ENCODE data around the gene AIG1. TPM values are rescaled to one million over a fixed set of nuclear protein-coding genes. Genes with fewer than 3 reads are reported as not detected.

AIG1 gene
- total RNA-seq, 1 donor from 2014 or later = 35.2 TPM

- H3K4me1 Mint-ChIP-seq (ENCODE audit: low read depth, unreplicated experiment) = peaks cover 5% of the 10 kb centered on the region
Measured at GRCh38 chr6:143191361-143191760, 130.7 kb downstream of the AIG1 start.

GRCh38 chr6:143192766-143193165 is 132.1 kb downstream of the AIG1 start:
- Histone ChIP-seq H3K4me3 (ENCODE audit: insufficient read depth, low read depth, low read length) (no peak overlapping the region), H3K9me3 (ENCODE audit: insufficient read depth, low read depth, low read length) (no peaks in the 10 kb centered on the region), H3K27ac (ENCODE audit: low read depth, low read length) (no peak overlapping the region), H3K36me3 (ENCODE audit: insufficient read depth, low read length) (no peaks in the 10 kb centered on the region), H3K79me2 (ENCODE audit: insufficient read depth, low read length) (no peaks in the 10 kb centered on the region), H3K4me2 (ENCODE audit: low read length) (no peak overlapping the region), H2AFZ (ENCODE audit: low read depth, low read length) (no peak overlapping the region), H3K4me1 (ENCODE audit: insufficient read depth, low read length) (peaks cover 5% of the 10 kb centered on the region), H3K27me3 (ENCODE audit: insufficient read depth, low read length) (no peaks in the 10 kb centered on the region), H3K9ac (ENCODE audit: low read length) (no peak overlapping the region), H4K20me1 (ENCODE audit: insufficient read depth, low read length) (no peaks in the 10 kb centered on the region)
- Mint-ChIP-seq H3K27ac (ENCODE audit: unreplicated experiment) (no peak overlapping the region), H3K9me3 (ENCODE audit: unreplicated experiment) (no peaks in the 10 kb centered on the region), H3K4me1 (ENCODE audit: low read depth, unreplicated experiment) (peaks cover 2% of the 10 kb centered on the region), H3K4me3 (ENCODE audit: unreplicated experiment) (no peak overlapping the region), H3K36me3 (ENCODE audit: low read depth, unreplicated experiment) (peaks cover 13% of the 10 kb centered on the region), H3K27me3 (ENCODE audit: low read depth, unreplicated experiment) (no peaks in the 10 kb centered on the region)
- TF ChIP-seq EZH2 (IDR thresholded peaks at IDR 0.05; ENCODE audit: insufficient read depth, low read length) (no peak), CTCF (IDR thresholded peaks at IDR 0.05; ENCODE audit: insufficient read depth, low read depth, low read length) (no peak)
- no peak for FAIRE-seq
- DNase-seq (ENCODE audit: low read depth) = no peak

More at GRCh38 chr6:143191361-143191760, 130.7 kb downstream of the AIG1 start:
- no peaks in the 10 kb centered on the region for H4K20me1 ChIP-seq (ENCODE audit: insufficient read depth, low read length)
- H3K4me1 ChIP-seq (ENCODE audit: insufficient read depth, low read length) = peaks cover 14% of the 10 kb centered on the region
- H3K9me3 ChIP-seq (ENCODE audit: insufficient read depth, low read depth, low read length) = no peaks in the 10 kb centered on the region
- H3K9ac ChIP-seq (ENCODE audit: low read length) = no peak overlapping the region
- no peaks in the 10 kb centered on the region for H3K9me3 Mint-ChIP-seq (ENCODE audit: unreplicated experiment)
- no peak overlapping the region for H3K27ac Mint-ChIP-seq (ENCODE audit: unreplicated experiment)
- no peaks in the 10 kb centered on the region for H3K79me2 ChIP-seq (ENCODE audit: insufficient read depth, low read length)
- H2AFZ ChIP-seq (ENCODE audit: low read depth, low read length) = no peak overlapping the region
- no peak overlapping the region for H3K4me2 ChIP-seq (ENCODE audit: low read length)
- no peak for FAIRE-seq
- H3K27ac ChIP-seq (ENCODE audit: low read depth, low read length) = no peak overlapping the region
- H3K4me3 ChIP-seq (ENCODE audit: insufficient read depth, low read depth, low read length) = no peak overlapping the region
- H3K4me3 Mint-ChIP-seq (ENCODE audit: unreplicated experiment) = no peak overlapping the region
- peaks cover 13% of the 10 kb centered on the region for H3K36me3 Mint-ChIP-seq (ENCODE audit: low read depth, unreplicated experiment)
- TF ChIP-seq CTCF (IDR thresholded peaks at IDR 0.05; ENCODE audit: insufficient read depth, low read depth, low read length) (no peak), EZH2 (IDR thresholded peaks at IDR 0.05; ENCODE audit: insufficient read depth, low read length) (no peak)
- no peaks in the 10 kb centered on the region for H3K27me3 ChIP-seq (ENCODE audit: insufficient read depth, low read length)
- no peaks in the 10 kb centered on the region for H3K36me3 ChIP-seq (ENCODE audit: insufficient read depth, low read length)
- H3K27me3 Mint-ChIP-seq (ENCODE audit: low read depth, unreplicated experiment) = no peaks in the 10 kb centered on the region
- no peak for DNase-seq (ENCODE audit: low read depth)

GRCh38 chr6:143193571-143194094 is 132.9 kb downstream of the AIG1 start:
- no peak overlapping the region for H3K4me3 Mint-ChIP-seq (ENCODE audit: unreplicated experiment)
- H3K36me3 Mint-ChIP-seq (ENCODE audit: low read depth, unreplicated experiment) = peaks cover 13% of the 10 kb centered on the region
- FAIRE-seq = no peak

More at GRCh38 chr6:143193571-143194094, 132.9 kb downstream of the AIG1 start:
- H3K9me3 Mint-ChIP-seq (ENCODE audit: unreplicated experiment) = no peaks in the 10 kb centered on the region
- no peaks in the 10 kb centered on the region for H3K36me3 ChIP-seq (ENCODE audit: insufficient read depth, low read length)
- no peak overlapping the region for H3K27ac ChIP-seq (ENCODE audit: low read depth, low read length)
- no peaks in the 10 kb centered on the region for H3K27me3 Mint-ChIP-seq (ENCODE audit: low read depth, unreplicated experiment)
- H3K4me1 Mint-ChIP-seq (ENCODE audit: low read depth, unreplicated experiment) = peaks cover 2% of the 10 kb centered on the region
- no peak for DNase-seq (ENCODE audit: low read depth)
- H3K9ac ChIP-seq (ENCODE audit: low read length) = no peak overlapping the region
- H3K4me3 ChIP-seq (ENCODE audit: insufficient read depth, low read depth, low read length) = no peak overlapping the region
- H3K9me3 ChIP-seq (ENCODE audit: insufficient read depth, low read depth, low read length) = no peaks in the 10 kb centered on the region
- TF ChIP-seq EZH2 (IDR thresholded peaks at IDR 0.05; ENCODE audit: insufficient read depth, low read length) (no peak), CTCF (IDR thresholded peaks at IDR 0.05; ENCODE audit: insufficient read depth, low read depth, low read length) (no peak)
- H3K4me1 ChIP-seq (ENCODE audit: insufficient read depth, low read length) = no peaks in the 10 kb centered on the region
- no peak overlapping the region for H3K4me2 ChIP-seq (ENCODE audit: low read length)
- no peak overlapping the region for H3K27ac Mint-ChIP-seq (ENCODE audit: unreplicated experiment)
- no peaks in the 10 kb centered on the region for H3K27me3 ChIP-seq (ENCODE audit: insufficient read depth, low read length)
- no peaks in the 10 kb centered on the region for H4K20me1 ChIP-seq (ENCODE audit: insufficient read depth, low read length)
- H3K79me2 ChIP-seq (ENCODE audit: insufficient read depth, low read length) = no peaks in the 10 kb centered on the region
- no peak overlapping the region for H2AFZ ChIP-seq (ENCODE audit: low read depth, low read length)
